Measurements from ENCODE around the gene FMN2. TPM values are rescaled to one million over a fixed set of nuclear protein-coding genes. Genes with fewer than 3 reads are reported as not detected.

Gene FMN2
- total RNA-seq, 4 donors from 2014 or later: 3.6 to 35.5 (median 5.6) TPM

- in situ Hi-C loops (cut with MboI; ENCODE audit: low pct_ligation_motif_present in 1 of 4, low pct_unique_long_range_greater_than_20kb in 1 of 4, low sequenced_read_pairs in 3 of 4) (no loop called here), intact Hi-C loops (cut with DNase I; ENCODE audit: low total_unique reads) (no loop called here)
- no peaks in the 10 kb centered on the region for H3K9me3 ChIP-seq
- TF ChIP-seq CTCF (IDR thresholded peaks at IDR 0.05): no peak
- no peak for TF ChIP-seq POLR2AphosphoS5 (IDR thresholded peaks at IDR 0.05)
- no peak for TF ChIP-seq POLR2A (IDR thresholded peaks at IDR 0.05)
- no peak for TF ChIP-seq EP300 (IDR thresholded peaks at IDR 0.05; ENCODE audit: low read depth)
- no peak overlapping the region for H3K4me3 ChIP-seq
- no peaks in the 10 kb centered on the region for H3K36me3 ChIP-seq
- no peak for DNase-seq
- H3K4me1 ChIP-seq: no peaks in the 10 kb centered on the region
- 38 to 91% methylated on average over 1 to 6 of the region's 6 CpGs for WGBS, 2 donors (ENCODE audit: low coverage in 1 of 2)
- H3K27ac ChIP-seq: no peak overlapping the region
- no peaks in the 10 kb centered on the region for H3K27me3 ChIP-seq
Measured at GRCh38 chr1:240486611-240487010, 394.9 kb downstream of the FMN2 start.

GRCh38 chr1:240487493-240487892 is 395.8 kb downstream of the FMN2 start:
- H3K4me1 ChIP-seq: no peaks in the 10 kb centered on the region
- 77 to 89% methylated on average over 3 of the region's 3 CpGs for WGBS, 2 donors (ENCODE audit: low coverage in 1 of 2)
- no peak for DNase-seq
- H3K9me3 ChIP-seq: no peaks in the 10 kb centered on the region
- no peak overlapping the region for H3K27ac ChIP-seq
- TF ChIP-seq EP300 (IDR thresholded peaks at IDR 0.05; ENCODE audit: low read depth): no peak
- TF ChIP-seq POLR2AphosphoS5 (IDR thresholded peaks at IDR 0.05): no peak
- TF ChIP-seq POLR2A (IDR thresholded peaks at IDR 0.05): no peak
- no peak for TF ChIP-seq CTCF (IDR thresholded peaks at IDR 0.05)
- no peaks in the 10 kb centered on the region for H3K36me3 ChIP-seq
- H3K4me3 ChIP-seq: no peak overlapping the region
- no peaks in the 10 kb centered on the region for H3K27me3 ChIP-seq
- in situ Hi-C loops (cut with MboI; ENCODE audit: low pct_ligation_motif_present in 1 of 4, low pct_unique_long_range_greater_than_20kb in 1 of 4, low sequenced_read_pairs in 3 of 4) (no loop called here), intact Hi-C loops (cut with DNase I; ENCODE audit: low total_unique reads) (no loop called here)

- in situ Hi-C loops (cut with MboI; ENCODE audit: low pct_ligation_motif_present in 1 of 4, low pct_unique_long_range_greater_than_20kb in 1 of 4, low sequenced_read_pairs in 3 of 4): no loop called here
- WGBS, 2 donors (ENCODE audit: low coverage in 1 of 2): 76 to 95% methylated on average over 4 to 5 of the region's 5 CpGs
- no peaks in the 10 kb centered on the region for H3K27me3 ChIP-seq
- no peaks in the 10 kb centered on the region for H3K4me1 ChIP-seq
- no peak for DNase-seq
- intact Hi-C loops (cut with DNase I; ENCODE audit: low total_unique reads): no loop called here
- H3K4me3 ChIP-seq: no peak overlapping the region
- no peaks in the 10 kb centered on the region for H3K36me3 ChIP-seq
- H3K27ac ChIP-seq: no peak overlapping the region
- TF ChIP-seq POLR2A (IDR thresholded peaks at IDR 0.05) (no peak), CTCF (IDR thresholded peaks at IDR 0.05) (no peak), POLR2AphosphoS5 (IDR thresholded peaks at IDR 0.05) (no peak), EP300 (IDR thresholded peaks at IDR 0.05; ENCODE audit: low read depth) (no peak)
- no peaks in the 10 kb centered on the region for H3K9me3 ChIP-seq
Measured at GRCh38 chr1:240491156-240491555, 399.5 kb downstream of the FMN2 start.

GRCh38 chr1:240491796-240492195 is 400.1 kb downstream of the FMN2 start:
- no peak overlapping the region for H3K27ac ChIP-seq
- H3K4me1 ChIP-seq: no peaks in the 10 kb centered on the region
- 83 to 86% methylated on average over 7 of the region's 7 CpGs for WGBS, 2 donors (ENCODE audit: low coverage in 1 of 2)
- H3K36me3 ChIP-seq: no peaks in the 10 kb centered on the region
- DNase-seq: no peak
- no peak overlapping the region for H3K4me3 ChIP-seq
- TF ChIP-seq CTCF (IDR thresholded peaks at IDR 0.05) (no peak), POLR2AphosphoS5 (IDR thresholded peaks at IDR 0.05) (no peak), EP300 (IDR thresholded peaks at IDR 0.05; ENCODE audit: low read depth) (no peak), POLR2A (IDR thresholded peaks at IDR 0.05) (no peak)
- no peaks in the 10 kb centered on the region for H3K27me3 ChIP-seq
- in situ Hi-C loops (cut with MboI; ENCODE audit: low pct_ligation_motif_present in 1 of 4, low pct_unique_long_range_greater_than_20kb in 1 of 4, low sequenced_read_pairs in 3 of 4) (no loop called here), intact Hi-C loops (cut with DNase I; ENCODE audit: low total_unique reads) (no loop called here)
- no peaks in the 10 kb centered on the region for H3K9me3 ChIP-seq
